HepG2 (cell line): ENCODE measurements around the gene PTGIS. TPM values are rescaled to one million over a fixed set of nuclear protein-coding genes. Genes with fewer than 3 reads are reported as not detected.

Experiments used
- ARNTL ChIP-seq: sonication (generic); formaldehyde crosslinking; IDR thresholded peaks from 2 replicates; pipeline ENCODE4 v1.4.0; 2020; ENCODE audit warnings: mild to moderate bottlenecking, missing genetic modification reagents
- EED ChIP-seq: sonication (generic); formaldehyde crosslinking; IDR thresholded peaks from 2 replicates; pipeline ENCODE4 v1.5.0; 2020; ENCODE audit warnings: mild to moderate bottlenecking, missing genetic modification reagents
- EP300 ChIP-seq, 3 experiments: sonication (generic) in 1 of 3; formaldehyde crosslinking in 1 of 3; IDR thresholded peaks; 2 replicates each; pipeline versions ENCODE4 v1.5.1 to v1.6.1; 2011 to 2020; ENCODE audit warnings: low read depth in 2 of 3, low read length in 2 of 3, borderline replicate concordance in 1 of 3, improper control_type of control experiment in 1 of 3, mild to moderate bottlenecking in 1 of 3, missing genetic modification reagents in 1 of 3, moderate library complexity in 1 of 3
- FOSL1 ChIP-seq: sonication (generic); formaldehyde crosslinking; IDR thresholded peaks from 2 replicates; pipeline ENCODE4 v1.9.0; 2021; ENCODE audit warnings: missing genetic modification reagents, borderline replicate concordance
- GABPB1 ChIP-seq: IDR thresholded peaks from 2 replicates; pipeline ENCODE4 v1.6.1; 2016; ENCODE audit warnings: mild to moderate bottlenecking, missing genetic modification reagents, moderate library complexity, missing compliant biosample characterization
- RAD21 ChIP-seq: fragments of 450-650 bp; formaldehyde crosslinking; IDR thresholded peaks from 2 replicates; pipeline ENCODE4 v1.5.0; 2020; ENCODE audit warnings: mild to moderate bottlenecking
- TCF7 ChIP-seq: sonication (generic); IDR thresholded peaks from 2 replicates; pipeline ENCODE4 v1.6.1; 2016; ENCODE audit warnings: antibody characterized with exemption, low read depth
- ZFP41 ChIP-seq: sonication (generic); formaldehyde crosslinking; IDR thresholded peaks from 2 replicates; pipeline ENCODE4 v1.4.0; 2020; ENCODE audit warnings: mild to moderate bottlenecking, missing genetic modification reagents, borderline replicate concordance
- ZNF260 ChIP-seq: sonication (generic); formaldehyde crosslinking; IDR thresholded peaks from 2 replicates; pipeline ENCODE4 v1.4.0; 2020; ENCODE audit warnings: missing genetic modification reagents, low read depth, mild to moderate bottlenecking, borderline replicate concordance
- ZNF326 ChIP-seq: sonication (generic); formaldehyde crosslinking; IDR thresholded peaks from 2 replicates; pipeline ENCODE4 v1.4.0; 2020; ENCODE audit warnings: missing genetic modification reagents, borderline replicate concordance
- ZNF563 ChIP-seq: sonication (generic); formaldehyde crosslinking; IDR thresholded peaks from 2 replicates; pipeline ENCODE4 v1.8.0; 2022; ENCODE audit warnings: mild to moderate bottlenecking, moderate library complexity, missing genetic modification reagents
- ZNF616 ChIP-seq: sonication (generic); formaldehyde crosslinking; IDR thresholded peaks from 2 replicates; pipeline ENCODE4 v1.5.0; 2020; ENCODE audit warnings: low read depth, mild to moderate bottlenecking, missing genetic modification reagents
- polyA plus RNA-seq, 8 experiments: library from polyadenylated mRNA; depleted of rRNA in 3 of 8; stranded (reverse) in 7 of 8; unstranded in 1 of 8; fragments of >200 nt; fragmentation: Illumina TruSeq in 4 of 8; extraction: Trizol in 4 of 8; gene quantifications; 2 replicates each; pipeline versions ENCODE4 v1.2.1 to v1.2.3, GENCODE V29; 2011 to 2016; ENCODE audit warnings: low read depth in 4 of 8, missing spikeins in 1 of 8, mixed read lengths in 1 of 8; ENCODE audit not compliant: insufficient read depth in 1 of 8
- total RNA-seq, 5 experiments: library from RNA; depleted of rRNA; stranded (reverse); fragments of >200 nt; fragmentation: Illumina TruSeq; extraction: Trizol; gene quantifications; 2 replicates each; pipeline ENCODE4 v1.2.3, GENCODE V29; 2016; ENCODE audit warnings: low read depth in 1 of 5
- TF ChIP-seq, protein P1 (sequence below): IDR thresholded peaks from 2 replicates; pipeline ENCODE4 v1.6.1; 2016; ENCODE audit warnings: low read depth, missing genetic modification reagents, missing compliant biosample characterization
- TF ChIP-seq, protein P2 (sequence below): sonication (generic); formaldehyde crosslinking; IDR thresholded peaks from 2 replicates; pipeline ENCODE4 v1.9.0; 2021; ENCODE audit warnings: missing genetic modification reagents, mild to moderate bottlenecking, borderline replicate concordance

PTGIS gene
- total and polyA plus RNA-seq, 2 of the 13 experiments (the other 11 are each of a cell fraction or from before 2014, with no cell fraction given): not detected

DNA sequence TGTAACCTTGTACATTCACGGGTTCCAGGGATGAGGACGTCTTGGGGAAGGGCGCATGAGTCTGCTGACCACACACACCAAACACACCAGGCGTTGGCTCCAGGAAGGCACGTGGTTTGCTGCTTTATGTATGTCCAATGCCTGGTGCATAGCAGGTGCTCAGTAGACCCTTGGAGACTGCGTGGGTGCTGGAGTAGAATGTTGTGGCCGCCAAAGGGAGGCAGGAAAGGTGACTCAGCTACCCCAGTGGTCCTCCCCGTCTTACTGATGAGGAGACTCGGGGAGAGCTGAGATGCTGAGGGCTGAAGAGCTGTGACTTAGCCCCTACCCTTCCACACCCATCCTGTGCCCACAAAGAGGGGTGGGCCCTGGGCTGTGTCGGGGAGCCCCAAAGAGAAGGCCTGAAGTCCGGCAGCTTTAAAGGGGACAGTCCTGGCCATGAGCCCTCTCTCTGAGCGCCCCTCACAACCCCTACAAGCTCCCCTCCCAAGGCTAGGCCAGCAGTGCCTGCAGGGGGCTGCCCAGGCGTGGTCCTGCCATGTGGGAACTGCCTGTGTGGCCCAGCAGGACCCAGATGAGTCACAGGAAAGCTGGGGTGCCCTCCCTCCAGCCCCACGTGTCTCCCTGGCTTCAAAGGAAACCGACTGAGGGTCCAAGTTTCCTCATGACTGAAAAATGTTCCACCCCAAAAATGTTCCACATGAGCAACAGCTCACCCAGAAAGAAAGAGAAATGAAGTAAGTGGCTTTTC, 28.0 kb upstream of the PTGIS start (continued):
- TF ChIP-seq GABPB1 (CRISPR knock-in tag) (peak; percentile 15; the same call in 1 of the 2 replicates), TCF7 (peak; percentile 81), ZNF326 (CRISPR knock-in tag) (no peak), EP300 (IDR thresholded peaks at IDR 0.05; ENCODE audit: low read depth in 2 of 2, low read length in 2 of 2) (peak in 1 of 2 experiments; percentile 24; a peak in 1 of 4 replicates), EP300 (CRISPR knock-in tag; IDR thresholded peaks at IDR 0.05; ENCODE audit: borderline replicate concordance) (0 out of 2 replicates have a peak, but pooled peaks have one; percentile 8), RAD21 (no peak), ARNTL (no peak), ZNF563 (no peak), ZNF616 (CRISPR knock-in tag) (0 out of 2 replicates have a peak, but pooled peaks have one; percentile 20), FOSL1 (peak; percentile 15; the same call in 1 of the 2 replicates), EED (peak; percentile 49; the same call in 1 of the 2 replicates), ZFP41 (CRISPR knock-in tag) (no peak; the same call in 1 of the 2 replicates), ZNF260 (CRISPR knock-in tag) (0 out of 2 replicates have a peak, but pooled peaks have one; percentile 40)
- TF ChIP-seq, protein P1, sequence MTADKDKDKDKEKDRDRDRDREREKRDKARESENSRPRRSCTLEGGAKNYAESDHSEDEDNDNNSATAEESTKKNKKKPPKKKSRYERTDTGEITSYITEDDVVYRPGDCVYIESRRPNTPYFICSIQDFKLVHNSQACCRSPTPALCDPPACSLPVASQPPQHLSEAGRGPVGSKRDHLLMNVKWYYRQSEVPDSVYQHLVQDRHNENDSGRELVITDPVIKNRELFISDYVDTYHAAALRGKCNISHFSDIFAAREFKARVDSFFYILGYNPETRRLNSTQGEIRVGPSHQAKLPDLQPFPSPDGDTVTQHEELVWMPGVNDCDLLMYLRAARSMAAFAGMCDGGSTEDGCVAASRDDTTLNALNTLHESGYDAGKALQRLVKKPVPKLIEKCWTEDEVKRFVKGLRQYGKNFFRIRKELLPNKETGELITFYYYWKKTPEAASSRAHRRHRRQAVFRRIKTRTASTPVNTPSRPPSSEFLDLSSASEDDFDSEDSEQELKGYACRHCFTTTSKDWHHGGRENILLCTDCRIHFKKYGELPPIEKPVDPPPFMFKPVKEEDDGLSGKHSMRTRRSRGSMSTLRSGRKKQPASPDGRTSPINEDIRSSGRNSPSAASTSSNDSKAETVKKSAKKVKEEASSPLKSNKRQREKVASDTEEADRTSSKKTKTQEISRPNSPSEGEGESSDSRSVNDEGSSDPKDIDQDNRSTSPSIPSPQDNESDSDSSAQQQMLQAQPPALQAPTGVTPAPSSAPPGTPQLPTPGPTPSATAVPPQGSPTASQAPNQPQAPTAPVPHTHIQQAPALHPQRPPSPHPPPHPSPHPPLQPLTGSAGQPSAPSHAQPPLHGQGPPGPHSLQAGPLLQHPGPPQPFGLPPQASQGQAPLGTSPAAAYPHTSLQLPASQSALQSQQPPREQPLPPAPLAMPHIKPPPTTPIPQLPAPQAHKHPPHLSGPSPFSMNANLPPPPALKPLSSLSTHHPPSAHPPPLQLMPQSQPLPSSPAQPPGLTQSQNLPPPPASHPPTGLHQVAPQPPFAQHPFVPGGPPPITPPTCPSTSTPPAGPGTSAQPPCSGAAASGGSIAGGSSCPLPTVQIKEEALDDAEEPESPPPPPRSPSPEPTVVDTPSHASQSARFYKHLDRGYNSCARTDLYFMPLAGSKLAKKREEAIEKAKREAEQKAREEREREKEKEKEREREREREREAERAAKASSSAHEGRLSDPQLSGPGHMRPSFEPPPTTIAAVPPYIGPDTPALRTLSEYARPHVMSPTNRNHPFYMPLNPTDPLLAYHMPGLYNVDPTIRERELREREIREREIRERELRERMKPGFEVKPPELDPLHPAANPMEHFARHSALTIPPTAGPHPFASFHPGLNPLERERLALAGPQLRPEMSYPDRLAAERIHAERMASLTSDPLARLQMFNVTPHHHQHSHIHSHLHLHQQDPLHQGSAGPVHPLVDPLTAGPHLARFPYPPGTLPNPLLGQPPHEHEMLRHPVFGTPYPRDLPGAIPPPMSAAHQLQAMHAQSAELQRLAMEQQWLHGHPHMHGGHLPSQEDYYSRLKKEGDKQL (CRISPR knock-in tag): no peak
- TF ChIP-seq, protein P2, sequence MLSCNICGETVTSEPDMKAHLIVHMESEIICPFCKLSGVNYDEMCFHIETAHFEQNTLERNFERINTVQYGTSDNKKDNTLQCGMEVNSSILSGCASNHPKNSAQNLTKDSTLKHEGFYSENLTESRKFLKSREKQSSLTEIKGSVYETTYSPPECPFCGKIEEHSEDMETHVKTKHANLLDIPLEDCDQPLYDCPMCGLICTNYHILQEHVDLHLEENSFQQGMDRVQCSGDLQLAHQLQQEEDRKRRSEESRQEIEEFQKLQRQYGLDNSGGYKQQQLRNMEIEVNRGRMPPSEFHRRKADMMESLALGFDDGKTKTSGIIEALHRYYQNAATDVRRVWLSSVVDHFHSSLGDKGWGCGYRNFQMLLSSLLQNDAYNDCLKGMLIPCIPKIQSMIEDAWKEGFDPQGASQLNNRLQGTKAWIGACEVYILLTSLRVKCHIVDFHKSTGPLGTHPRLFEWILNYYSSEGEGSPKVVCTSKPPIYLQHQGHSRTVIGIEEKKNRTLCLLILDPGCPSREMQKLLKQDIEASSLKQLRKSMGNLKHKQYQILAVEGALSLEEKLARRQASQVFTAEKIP (CRISPR knock-in tag): no peak
